Progenitor cell of endocrine pancreas (in vitro differentiated cells): Measurements from ENCODE around the gene HOXA4. TPM values are rescaled to one million over a fixed set of nuclear protein-coding genes. Genes with fewer than 3 reads are reported as not detected.

Experiments
- DNase-seq: peaks from one replicate; pipeline ENCODE4 v3.0.0; 2021; ENCODE audit warnings: low spot score; ENCODE audit not compliant: unreplicated experiment
- H3K27ac Mint-ChIP-seq: 2 replicates; pipeline ENCODE4 v1.8.0; 2021; ENCODE audit warnings: mild to moderate bottlenecking, moderate library complexity, mixed read lengths
- H3K27me3 Mint-ChIP-seq: 2 replicates; pipeline ENCODE4 v1.8.0; 2021; ENCODE audit warnings: mixed read lengths
- H3K36me3 Mint-ChIP-seq: 2 replicates; pipeline ENCODE4 v1.8.0; 2022; ENCODE audit warnings: mixed read lengths; ENCODE audit not compliant: insufficient read depth
- H3K4me1 Mint-ChIP-seq: 2 replicates; pipeline ENCODE4 v1.8.0; 2021; ENCODE audit warnings: low read depth, mixed read lengths
- H3K4me3 Mint-ChIP-seq: 2 replicates; pipeline ENCODE4 v1.8.0; 2021; ENCODE audit warnings: low read depth, mild to moderate bottlenecking, moderate library complexity, mixed read lengths
- H3K9me3 Mint-ChIP-seq: 2 replicates; pipeline ENCODE4 v1.8.0; 2021; ENCODE audit warnings: low read depth, mixed read lengths
- CTCF ChIP-seq: fragments of 200-600 bp; sonication (generic); IDR thresholded peaks from one replicate; pipeline ENCODE4 v1.5.0; 2021; ENCODE audit warnings: antibody characterized with exemption, mild to moderate bottlenecking; ENCODE audit not compliant: unreplicated experiment
- total RNA-seq: library from RNA; stranded (reverse); gene quantifications from 2 replicates; pipeline ENCODE4 v1.2.1, GENCODE V29; 2021

HOXA4 gene
- total RNA-seq, 1 donor from 2014 or later, result 13.7 TPM

- Mint-ChIP-seq H3K36me3 (peaks cover 22% of the 10 kb centered on the region), H3K4me3 (peak overlapping the region; percentile 94), H3K27ac (peak overlapping the region; percentile 92), H3K9me3 (no peaks in the 10 kb centered on the region), H3K4me1 (peaks cover 70% of the 10 kb centered on the region), H3K27me3 (no peaks in the 10 kb centered on the region)
- DNase-seq, result no peak
- TF ChIP-seq CTCF, result no peak
Measured at GRCh38 chr7:27101171-27101956, 29.2 kb downstream of the HOXA4 start.

GRCh38 chr7:27100694-27101170, 29.8 kb downstream of the HOXA4 start:
- H3K27ac Mint-ChIP-seq, result peak overlapping the region; percentile 92
- no peaks in the 10 kb centered on the region for H3K9me3 Mint-ChIP-seq
- H3K4me1 Mint-ChIP-seq, result peaks cover 64% of the 10 kb centered on the region

GRCh38 chr7:27099453-27100370, 30.8 kb downstream of the HOXA4 start:
- H3K36me3 Mint-ChIP-seq, result peaks cover 20% of the 10 kb centered on the region
- TF ChIP-seq CTCF, result no peak
- peaks cover 57% of the 10 kb centered on the region for H3K4me1 Mint-ChIP-seq
- peak overlapping the region; percentile 94 for H3K4me3 Mint-ChIP-seq
- no peak for DNase-seq
- H3K27ac Mint-ChIP-seq, result peak overlapping the region; percentile 92
- H3K27me3 Mint-ChIP-seq, result no peaks in the 10 kb centered on the region
- H3K9me3 Mint-ChIP-seq, result no peaks in the 10 kb centered on the region

More at GRCh38 chr7:27100694-27101170, 29.8 kb downstream of the HOXA4 start:
- no peak for TF ChIP-seq CTCF
- H3K36me3 Mint-ChIP-seq, result peaks cover 22% of the 10 kb centered on the region
- no peaks in the 10 kb centered on the region for H3K27me3 Mint-ChIP-seq
- DNase-seq, result no peak
- H3K4me3 Mint-ChIP-seq, result peak overlapping the region; percentile 94

GRCh38 chr7:27098578-27099451, 31.7 kb downstream of the HOXA4 start:
- H3K4me1 Mint-ChIP-seq, result peaks cover 59% of the 10 kb centered on the region

More at GRCh38 chr7:27098578-27099451, 31.7 kb downstream of the HOXA4 start:
- H3K27ac Mint-ChIP-seq, result peak overlapping the region; percentile 92
- H3K36me3 Mint-ChIP-seq, result peaks cover 20% of the 10 kb centered on the region
- DNase-seq, result peak; percentile 50
- H3K27me3 Mint-ChIP-seq, result no peaks in the 10 kb centered on the region
- H3K9me3 Mint-ChIP-seq, result no peaks in the 10 kb centered on the region
- peak overlapping the region; percentile 94 for H3K4me3 Mint-ChIP-seq
- no peak for TF ChIP-seq CTCF
